Tibial artery (tissue), 4 donors: Measurements from ENCODE around the gene GLRA1.

Source experiments
- DNase-seq, 2 donors: peaks; one replicate each; pipeline ENCODE4 v3.0.0-alpha.2; 2019
- H3K27ac ChIP-seq, 2 donors: fragments of 200-600 bp; sonication (generic) in 1 of 2; 1 replicate in 1 of 2; 2 replicates in 1 of 2; pipeline ENCODE4 v1.5.1; 2018 to 2019; ENCODE audit warnings: mild to moderate bottlenecking in 1 of 2
- H3K27me3 ChIP-seq, 2 donors: fragments of 200-600 bp; sonication (generic) in 1 of 2; one replicate each; pipeline versions ENCODE4 v1.5.1 to v1.6.0; 2016 to 2019
- H3K36me3 ChIP-seq, 3 donors: fragments of 200-600 bp; sonication (generic) in 2 of 3; one replicate each; pipeline ENCODE4 v1.5.1; 2016 to 2019; ENCODE audit warnings: mild to moderate bottlenecking in 2 of 3
- H3K4me1 ChIP-seq, 4 donors: fragments of 200-600 bp; sonication (generic) in 2 of 4; 1 replicate in 3 of 4; 2 replicates in 1 of 4; pipeline ENCODE4 v1.5.1; 2016 to 2019
- H3K4me3 ChIP-seq, 2 donors: fragments of 200-600 bp; sonication (generic) in 1 of 2; 1 replicate in 1 of 2; 2 replicates in 1 of 2; pipeline ENCODE4 v1.5.1; 2018 to 2019; ENCODE audit warnings: mild to moderate bottlenecking in 2 of 2
- H3K9me3 ChIP-seq, 3 donors: fragments of 200-600 bp; sonication (generic) in 1 of 3; one replicate each; pipeline ENCODE4 v1.5.1; 2016 to 2019
- CTCF ChIP-seq, 2 experiments: fragments of 200-600 bp in 1 of 2; fragments of 450-650 bp in 1 of 2; IDR thresholded peaks; one replicate each; pipeline ENCODE4 v1.5.1; 2017 to 2019; ENCODE audit warnings: antibody characterized with exemption in 2 of 2, mild to moderate bottlenecking in 1 of 2, moderate library complexity in 1 of 2
- intact Hi-C: fragments of 100-400 bp; cut with DNase I; formaldehyde crosslinking; loops from one replicate; pipeline ENCODE4 v1.15.0; 2023; ENCODE audit warnings: low total_unique reads

Gene GLRA1

GRCh38 chr5:151906246-151906645 is 18.4 kb downstream of the GLRA1 start:
- H3K4me3 ChIP-seq = no peak overlapping the region
- H3K4me1 ChIP-seq = peaks cover 0 to 79% (median 23%) of the 10 kb centered on the region in 4 donors

GRCh38 chr5:151905557-151905961 is 19.1 kb downstream of the GLRA1 start:
- no peak for DNase-seq
- H3K4me3 ChIP-seq = no peak overlapping the region
- intact Hi-C loops = no loop called here
- H3K4me1 ChIP-seq = peaks cover 0 to 79% (median 29%) of the 10 kb centered on the region in 4 donors
- H3K27ac ChIP-seq = no peak overlapping the region
- no peaks in the 10 kb centered on the region for H3K27me3 ChIP-seq
- H3K9me3 ChIP-seq = no peaks in the 10 kb centered on the region
- no peak for TF ChIP-seq CTCF (IDR thresholded peaks at IDR 0.05)
- H3K36me3 ChIP-seq = no peaks in the 10 kb centered on the region

More at GRCh38 chr5:151906246-151906645, 18.4 kb downstream of the GLRA1 start:
- Histone ChIP-seq H3K27ac (no peak overlapping the region), H3K36me3 (no peaks in the 10 kb centered on the region), H3K27me3 (no peaks in the 10 kb centered on the region), H3K9me3 (no peaks in the 10 kb centered on the region)
- no peak for TF ChIP-seq CTCF (IDR thresholded peaks at IDR 0.05)
- no peak for DNase-seq
- intact Hi-C loops = no loop called here

GRCh38 chr5:151904909-151905308 is 19.7 kb downstream of the GLRA1 start:
- Histone ChIP-seq H3K36me3 (no peaks in the 10 kb centered on the region), H3K4me1 (peaks cover 0 to 79% (median 32%) of the 10 kb centered on the region in 4 donors), H3K9me3 (no peaks in the 10 kb centered on the region), H3K27me3 (no peaks in the 10 kb centered on the region), H3K27ac (no peak overlapping the region), H3K4me3 (no peak overlapping the region)
- no peak for TF ChIP-seq CTCF (IDR thresholded peaks at IDR 0.05)
- DNase-seq = no peak
- intact Hi-C loops = no loop called here

- Histone ChIP-seq H3K9me3 (no peaks in the 10 kb centered on the region), H3K4me3 (no peak overlapping the region), H3K4me1 (peaks cover 0 to 79% (median 35%) of the 10 kb centered on the region in 4 donors), H3K27ac (no peak overlapping the region), H3K27me3 (no peaks in the 10 kb centered on the region), H3K36me3 (no peaks in the 10 kb centered on the region)
- no peak for DNase-seq
- intact Hi-C loops = no loop called here
- no peak for TF ChIP-seq CTCF (IDR thresholded peaks at IDR 0.05)
These were observed 20.5 kb downstream of the GLRA1 start for GRCh38 chr5:151904127-151904526.

GRCh38 chr5:151903243-151903653 is 21.4 kb downstream of the GLRA1 start:
- intact Hi-C loops = no loop called here
- no peak for DNase-seq
- TF ChIP-seq CTCF (IDR thresholded peaks at IDR 0.05) = no peak
- H3K9me3 ChIP-seq = no peaks in the 10 kb centered on the region
- H3K27ac ChIP-seq = no peak overlapping the region
- H3K36me3 ChIP-seq = no peaks in the 10 kb centered on the region
- H3K27me3 ChIP-seq = no peaks in the 10 kb centered on the region
- no peak overlapping the region for H3K4me3 ChIP-seq
- peaks cover 0 to 76% (median 35%) of the 10 kb centered on the region in 4 donors for H3K4me1 ChIP-seq

- intact Hi-C loops = no loop called here
- Histone ChIP-seq H3K4me3 (no peak overlapping the region), H3K9me3 (no peaks in the 10 kb centered on the region), H3K4me1 (peaks cover 0 to 78% (median 35%) of the 10 kb centered on the region in 4 donors), H3K27ac (no peak overlapping the region), H3K36me3 (no peaks in the 10 kb centered on the region), H3K27me3 (no peaks in the 10 kb centered on the region)
- DNase-seq = no peak
- no peak for TF ChIP-seq CTCF (IDR thresholded peaks at IDR 0.05)
These were observed 22.4 kb downstream of the GLRA1 start for GRCh38 chr5:151902215-151902614.
